ENCODE measurements around the gene PPOX.

- TF ChIP-seq CTCF (IDR thresholded peaks at IDR 0.05; ENCODE audit: insufficient read depth, low read depth, low read length) (no peak), EZH2 (IDR thresholded peaks at IDR 0.05; ENCODE audit: insufficient read depth, low read length) (no peak)
These were observed 2.7 kb downstream of the PPOX start for GRCh38 chr1:161168906-161169305.

Data from astrocyte (in vitro differentiated cells and primary cell).